Measurements from ENCODE around the gene SSC5D.

SSC5D gene

GRCh38 chr19:55553217-55554182, 65.3 kb downstream of the SSC5D start:
- Histone ChIP-seq H3K27me3 (ENCODE audit: insufficient read depth, low read length) (no peaks in the 10 kb centered on the region), H3K4me3 (ENCODE audit: low read length) (no peak overlapping the region), H3K4me1 (ENCODE audit: insufficient read depth, low read length) (peaks cover 29% of the 10 kb centered on the region), H2AFZ (ENCODE audit: low read depth, low read length) (no peak overlapping the region), H3K36me3 (ENCODE audit: insufficient read depth, low read length) (no peaks in the 10 kb centered on the region), H3K9me3 (ENCODE audit: low read length) (no peaks in the 10 kb centered on the region)

GRCh38 chr19:55554302-55554701, 66.1 kb downstream of the SSC5D start:
- Histone ChIP-seq H3K4me1 (ENCODE audit: insufficient read depth, low read length) (peaks cover 29% of the 10 kb centered on the region), H3K27me3 (ENCODE audit: insufficient read depth, low read length) (no peaks in the 10 kb centered on the region), H2AFZ (ENCODE audit: low read depth, low read length) (peak overlapping the region; percentile 13), H3K36me3 (ENCODE audit: insufficient read depth, low read length) (no peaks in the 10 kb centered on the region), H3K9me3 (ENCODE audit: low read length) (no peaks in the 10 kb centered on the region), H3K4me3 (ENCODE audit: low read length) (no peak overlapping the region)

DNA sequence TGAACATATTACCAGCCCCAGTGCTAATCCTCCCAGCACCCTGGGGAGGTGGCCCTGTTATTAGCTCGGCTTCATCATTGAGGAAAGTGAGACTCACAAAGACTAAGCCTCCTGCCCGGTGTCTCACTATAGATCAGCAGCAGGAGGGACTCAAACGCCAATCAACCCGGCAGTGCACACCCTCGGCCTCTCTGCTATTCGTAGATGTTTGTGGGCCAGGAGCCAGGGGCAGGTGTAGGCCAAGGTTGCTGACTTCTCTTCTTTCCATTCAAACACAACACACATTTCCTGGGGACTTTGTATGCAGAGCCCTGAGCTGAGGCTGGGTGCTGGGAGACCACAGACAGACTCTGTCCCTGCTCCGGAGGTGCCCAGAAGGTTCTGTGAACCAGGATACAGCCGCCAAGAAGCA, 66.5 kb downstream of the SSC5D start:
- no peaks in the 10 kb centered on the region for H3K9me3 ChIP-seq (ENCODE audit: low read length)
- H3K27me3 ChIP-seq (ENCODE audit: insufficient read depth, low read length): no peaks in the 10 kb centered on the region
- no peak overlapping the region for H3K4me3 ChIP-seq (ENCODE audit: low read length)
- no peaks in the 10 kb centered on the region for H3K36me3 ChIP-seq (ENCODE audit: insufficient read depth, low read length)
- peaks cover 25% of the 10 kb centered on the region for H3K4me1 ChIP-seq (ENCODE audit: insufficient read depth, low read length)
- H2AFZ ChIP-seq (ENCODE audit: low read depth, low read length): peak overlapping the region; percentile 13

GRCh38 chr19:55559684-55560083, 71.4 kb downstream of the SSC5D start:
- H3K27me3 ChIP-seq (ENCODE audit: insufficient read depth, low read length): no peaks in the 10 kb centered on the region
- peaks cover 2% of the 10 kb centered on the region for H3K9me3 ChIP-seq (ENCODE audit: low read length)
- H3K4me1 ChIP-seq (ENCODE audit: insufficient read depth, low read length): peaks cover 7% of the 10 kb centered on the region
- no peak overlapping the region for H2AFZ ChIP-seq (ENCODE audit: low read depth, low read length)
- no peak overlapping the region for H3K4me3 ChIP-seq (ENCODE audit: low read length)
- no peaks in the 10 kb centered on the region for H3K36me3 ChIP-seq (ENCODE audit: insufficient read depth, low read length)

DNA sequence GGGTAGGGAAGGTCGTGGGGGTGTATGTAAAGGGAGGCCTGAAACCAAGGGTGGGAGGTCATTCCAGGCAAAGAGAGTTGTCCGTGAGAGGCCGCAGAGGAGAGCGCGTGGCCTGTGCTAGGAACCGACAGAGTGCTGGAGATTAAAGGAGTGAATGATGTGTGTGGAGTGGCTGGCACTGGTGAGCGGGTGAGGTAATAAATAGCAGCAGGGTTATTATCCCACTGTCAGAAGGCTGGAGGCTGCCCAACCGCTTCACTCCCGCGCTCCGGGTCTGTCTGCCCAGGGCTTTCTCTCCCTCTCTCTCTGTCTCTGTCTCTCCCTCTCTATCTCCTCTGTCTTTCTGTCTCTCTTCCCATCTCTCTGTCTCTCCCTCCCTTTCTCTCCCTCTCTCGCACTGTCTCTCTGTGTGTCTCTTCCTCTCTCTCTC, 75.0 kb downstream of the SSC5D start:
- Histone ChIP-seq H3K27me3 (ENCODE audit: insufficient read depth, low read length) (no peaks in the 10 kb centered on the region), H2AFZ (ENCODE audit: low read depth, low read length) (no peak overlapping the region), H3K4me1 (ENCODE audit: insufficient read depth, low read length) (peaks cover 4% of the 10 kb centered on the region), H3K4me3 (ENCODE audit: low read length) (no peak overlapping the region), H3K9me3 (ENCODE audit: low read length) (peaks cover 2% of the 10 kb centered on the region), H3K36me3 (ENCODE audit: insufficient read depth, low read length) (no peaks in the 10 kb centered on the region)

DNA sequence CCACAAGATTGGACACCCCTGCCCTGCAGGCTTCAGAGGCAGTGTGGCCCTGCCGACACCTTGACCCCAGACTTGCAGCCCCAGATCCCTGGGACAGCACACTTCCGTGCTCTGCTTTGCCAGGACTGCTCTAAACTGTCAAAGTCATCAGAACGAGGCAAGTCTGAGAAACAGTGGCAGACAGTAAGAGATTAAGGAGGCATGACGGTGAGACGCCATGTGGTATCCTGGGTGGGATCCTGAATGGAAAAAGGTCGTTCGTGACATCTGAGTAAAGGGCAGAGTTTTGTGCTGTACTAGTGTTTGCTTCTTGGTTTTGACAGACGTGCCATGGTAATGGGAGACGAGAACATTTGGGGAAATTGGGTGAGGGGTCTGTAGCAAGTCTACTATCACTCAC, 78.6 kb downstream of the SSC5D start:
- Histone ChIP-seq H3K4me3 (ENCODE audit: low read length) (no peak overlapping the region), H3K9me3 (ENCODE audit: low read length) (no peaks in the 10 kb centered on the region), H2AFZ (ENCODE audit: low read depth, low read length) (no peak overlapping the region), H3K27me3 (ENCODE audit: insufficient read depth, low read length) (no peaks in the 10 kb centered on the region), H3K4me1 (ENCODE audit: insufficient read depth, low read length) (peaks cover 4% of the 10 kb centered on the region), H3K36me3 (ENCODE audit: insufficient read depth, low read length) (no peaks in the 10 kb centered on the region)

GRCh38 chr19:55567708-55568328, 79.6 kb downstream of the SSC5D start:
- Histone ChIP-seq H3K9me3 (ENCODE audit: low read length) (no peaks in the 10 kb centered on the region), H3K4me1 (ENCODE audit: insufficient read depth, low read length) (peaks cover 4% of the 10 kb centered on the region), H3K27me3 (ENCODE audit: insufficient read depth, low read length) (no peaks in the 10 kb centered on the region), H3K36me3 (ENCODE audit: insufficient read depth, low read length) (no peaks in the 10 kb centered on the region), H2AFZ (ENCODE audit: low read depth, low read length) (no peak overlapping the region), H3K4me3 (ENCODE audit: low read length) (no peak overlapping the region)
